ENCODE data around the gene UGT2A1. TPM values are rescaled to one million over a fixed set of nuclear protein-coding genes. Genes with fewer than 3 reads are reported as not detected.

The UGT2A1 gene
- total and polyA plus RNA-seq, 2 of the 8 experiments (the other 6 are each of a cell fraction or from before 2014, with no cell fraction given), result 0.19 TPM; not detected in 1

DNA sequence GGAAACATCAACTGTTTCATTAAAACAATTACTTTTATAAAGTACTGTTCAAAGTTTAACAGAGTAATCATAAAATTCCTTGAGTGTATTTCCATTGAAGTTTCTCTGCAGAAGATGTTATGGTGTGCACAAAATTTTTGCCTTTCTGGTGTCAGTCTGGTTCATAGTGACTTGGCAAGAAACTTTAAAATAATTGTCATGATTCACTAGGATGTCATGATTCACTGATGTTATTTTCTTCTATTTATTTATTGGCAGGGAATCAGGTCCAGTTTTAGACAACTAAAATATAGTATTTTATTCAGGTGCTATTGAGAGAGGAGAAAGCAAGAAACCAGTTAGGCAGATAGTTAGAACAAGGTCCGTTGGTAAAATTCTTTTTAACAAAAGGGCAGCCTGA lies 3.8 kb downstream of the UGT2A1 start:
- Histone ChIP-seq H3K4me2 (ENCODE audit: insufficient read depth in 1 of 2, low read depth in 2 of 2, low read length in 2 of 2) (no peak overlapping the region), H3K79me2 (ENCODE audit: control insufficient read depth in 1 of 2, insufficient read depth in 2 of 2, low read length in 2 of 2) (no peaks in the 10 kb centered on the region), H3K14ac (ENCODE audit: insufficient read length) (no peak overlapping the region), H4K5ac (ENCODE audit: insufficient read length, low read depth, low read length) (no peak overlapping the region), H3K36me3 (ENCODE audit: control insufficient read depth in 2 of 4, insufficient read depth in 4 of 4, low read length in 3 of 4) (no peaks in the 10 kb centered on the region), H2AK5ac (ENCODE audit: low read depth, low read length) (no peak overlapping the region), H2BK15ac (ENCODE audit: low read length) (no peak overlapping the region), H3K27me3 (replicated peaks in 1 of 4; ENCODE audit: control insufficient read depth in 3 of 4, extremely low read depth in 1 of 4, insufficient read depth in 3 of 4, low read length in 3 of 4) (peaks cover 0 to 1% (median 0%) of the 10 kb centered on the region in 4 experiments; a peak in 1 of 7 replicates), H3K18ac (ENCODE audit: extremely low read depth, low read length) (no peak overlapping the region), H3K27ac (ENCODE audit: low read depth, low read length) (no peak overlapping the region), H3K4ac (replicated peaks; ENCODE audit: insufficient read length, low read depth, low read length) (no peak overlapping the region), H3K23me2 (ENCODE audit: low read depth, low read length) (no peaks in the 10 kb centered on the region), H2AFZ (ENCODE audit: low read length) (no peak overlapping the region), H4K91ac (replicated peaks; ENCODE audit: insufficient read length, low read length) (no peak overlapping the region), H2BK20ac (ENCODE audit: low read length) (no peak overlapping the region), H2BK12ac (ENCODE audit: low read depth, low read length) (no peak overlapping the region), H2BK120ac (replicated peaks; ENCODE audit: low read depth, low read length) (no peak overlapping the region), H3K4me3 (ENCODE audit: extremely low read depth in 1 of 4, insufficient read depth in 2 of 4, low read depth in 3 of 4, low read length in 4 of 4) (no peak overlapping the region), H3K79me1 (ENCODE audit: low read depth, low read length) (no peaks in the 10 kb centered on the region), H2BK5ac (ENCODE audit: low read depth, low read length) (no peak overlapping the region), H4K8ac (ENCODE audit: extremely low read depth, insufficient read depth, low read length) (no peak overlapping the region), H3K23ac (ENCODE audit: insufficient read length) (no peak overlapping the region), H3K9ac (replicated peaks in 1 of 4; ENCODE audit: extremely low read depth in 1 of 4, low read depth in 3 of 4, low read length in 3 of 4) (no peak overlapping the region), H3K4me1 (replicated peaks in 1 of 4; ENCODE audit: control insufficient read depth in 3 of 4, insufficient read depth in 4 of 4, low read length in 3 of 4) (no peaks in the 10 kb centered on the region), H4K20me1 (replicated peaks in 1 of 2; ENCODE audit: control insufficient read depth in 1 of 2, insufficient read depth in 2 of 2, low read length in 2 of 2) (no peaks in the 10 kb centered on the region), H3K56ac (replicated peaks; ENCODE audit: insufficient read length, low read depth, low read length) (no peak overlapping the region), H3K9me3 (ENCODE audit: insufficient read depth in 2 of 2, low read depth in 1 of 2, low read length in 1 of 2) (no peaks in the 10 kb centered on the region)
- WGBS, 2 experiments (ENCODE audit: extremely low coverage in 1 of 2, insufficient coverage in 1 of 2, insufficient read length in 1 of 2, insufficient replicate concordance in 2 of 2, low coverage in 1 of 2, low lambda C conversion rate in 2 of 2, missing lambda C conversion rate in 1 of 2), result 75% methylated on average over 1 of the region's 1 CpG; no CpG with 5 or more reads in 1 of the 2 experiments
- FAIRE-seq (no peak), DNase-seq (ENCODE audit: low read depth in 1 of 2, low spot score in 2 of 2) (no peak)
- POLR2A ChIA-PET (ENCODE audit: partially characterized antibody), result no interaction called here
- CTCF ChIA-PET (ENCODE audit: partially characterized antibody), result interaction anchor here (0.6 kb wide), 1 partner anchor 148 kb away, joined by 3 read pairs; no protein-coding TSS in a partner anchor
- TF ChIP-seq TEAD4 (IDR thresholded peaks at IDR 0.05; ENCODE audit: low read depth, low read length), result no peak
- TF ChIP-seq ZNF274 (IDR thresholded peaks at IDR 0.05; ENCODE audit: borderline replicate concordance, extremely low read depth, low read length), result no peak
- TF ChIP-seq RFX5 (IDR thresholded peaks at IDR 0.05; ENCODE audit: borderline replicate concordance, low read depth, low read length), result no peak
- TF ChIP-seq BCL11A (IDR thresholded peaks at IDR 0.05; ENCODE audit: low read depth in 2 of 2, low read length in 2 of 2), result no peak
- TF ChIP-seq KDM4A (IDR thresholded peaks at IDR 0.05; ENCODE audit: low read depth, low read length, severe bottlenecking), result no peak
- no peak for TF ChIP-seq TCF12 (IDR thresholded peaks at IDR 0.05; ENCODE audit: low read depth, low read length)

Data from H1 (cell line).